CD4-positive, alpha-beta T cell treated with Interleukin-15 for 1 hour (primary cell): ENCODE results near the gene SLC10A3.
"Not testable (repeated sequence)": the region's sequence is repeated elsewhere in the genome, so short reads cannot be mapped to it uniquely, and the experiment has no call there.

Experiments used
- DNase-seq: peaks from one replicate; pipeline ENCODE4 v3.0.0-alpha.2; 2020

The SLC10A3 gene

DNA sequence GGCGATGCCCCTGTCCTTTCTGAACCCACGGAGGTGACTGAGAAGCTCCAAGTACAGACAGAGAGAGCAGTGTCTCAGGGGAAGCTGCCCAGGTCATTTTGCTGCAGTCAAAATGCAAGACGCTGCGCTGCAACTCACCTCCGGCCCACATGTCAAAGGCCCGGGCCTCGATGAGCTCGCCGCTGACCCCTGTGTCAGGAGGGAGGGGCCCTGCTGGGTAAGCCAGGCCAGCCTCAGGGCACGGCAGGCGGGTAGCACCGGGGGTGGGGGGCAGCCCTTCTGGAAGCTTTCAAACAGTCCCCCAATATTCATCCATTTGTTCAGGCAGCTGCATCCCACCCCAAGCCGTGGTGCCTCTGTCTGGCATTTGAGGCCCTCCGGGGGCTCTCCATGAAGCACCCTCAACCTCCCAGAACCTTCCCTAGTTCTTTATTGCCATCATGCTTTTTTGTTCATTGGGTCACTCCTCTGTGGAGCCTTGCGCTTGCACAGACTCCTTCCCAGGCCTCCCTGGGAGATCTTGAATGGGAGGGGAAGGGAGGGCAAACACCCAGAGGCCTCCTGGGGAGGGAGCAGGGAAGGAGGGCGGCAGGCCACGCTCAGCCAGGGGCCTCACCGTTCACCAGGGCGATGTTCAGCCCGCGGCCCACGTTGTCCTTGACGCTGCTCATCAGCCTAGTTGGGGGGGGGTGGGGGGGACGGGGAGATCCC lies 17.4 kb upstream of the SLC10A3 start:
- no peak for DNase-seq

- DNase-seq = no peak
These were observed 16.3 kb upstream of the SLC10A3 start for GRCh38 chrX:154506483-154507332.

DNA sequence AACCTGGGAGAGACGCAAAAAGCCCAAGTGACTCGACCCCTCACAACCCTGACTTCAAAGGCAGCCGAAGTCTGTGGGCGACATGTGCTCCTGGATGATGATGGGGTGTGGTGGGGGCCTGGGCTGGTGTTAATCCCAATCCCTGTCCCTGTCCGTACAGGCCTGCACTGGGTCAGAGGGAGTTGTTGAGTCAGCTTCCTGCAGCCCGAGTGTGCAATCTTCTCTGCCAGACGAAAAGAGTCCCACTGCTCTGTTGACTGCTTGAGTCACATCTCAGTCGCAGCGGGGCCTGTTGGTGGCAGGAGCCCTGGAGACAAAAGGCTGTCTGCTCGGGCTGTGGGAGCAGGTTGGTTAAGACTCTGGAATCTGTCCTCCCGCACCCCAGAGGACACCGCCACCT lies 15.3 kb upstream of the SLC10A3 start:
- no peak for DNase-seq

DNA sequence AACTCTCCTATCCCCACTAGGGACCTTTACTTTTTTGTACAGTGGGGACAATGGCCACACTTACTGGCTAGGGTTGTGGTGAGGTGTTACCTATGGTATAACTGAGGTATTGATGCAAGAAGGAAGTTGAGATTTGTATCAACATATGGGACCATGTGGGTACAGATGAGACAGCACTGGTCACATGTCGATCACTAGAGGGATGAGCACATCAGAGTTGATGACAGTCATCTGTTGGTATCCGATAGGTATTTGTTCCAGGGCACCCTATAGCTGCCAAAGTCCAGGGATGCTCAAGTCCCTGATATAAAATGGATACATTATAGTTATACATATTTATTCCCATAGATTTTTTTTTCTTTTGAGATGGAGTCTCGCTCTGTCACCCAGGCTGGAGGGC lies 12.6 kb upstream of the SLC10A3 start:
- DNase-seq = no peak

DNA sequence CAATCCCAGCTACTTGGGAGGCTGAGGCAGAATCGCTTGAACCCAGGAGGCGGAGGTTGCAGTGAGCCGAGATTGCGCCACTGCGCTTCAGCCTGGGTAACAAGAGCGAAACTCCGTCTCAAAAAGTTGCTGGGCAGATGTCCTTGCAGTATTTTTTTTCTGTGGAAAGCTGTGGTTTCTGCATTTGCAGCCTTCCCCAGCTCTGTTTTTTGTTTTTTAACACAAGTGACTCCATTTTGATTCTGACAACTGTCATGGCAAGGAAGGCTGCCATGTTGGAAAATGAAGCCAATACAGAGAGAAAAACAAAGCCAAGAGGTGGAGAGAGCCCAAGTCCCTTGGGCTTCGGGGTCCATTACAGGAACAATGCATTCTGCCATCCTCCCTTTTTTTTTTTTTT lies 11.7 kb upstream of the SLC10A3 start:
- DNase-seq = no peak

DNA sequence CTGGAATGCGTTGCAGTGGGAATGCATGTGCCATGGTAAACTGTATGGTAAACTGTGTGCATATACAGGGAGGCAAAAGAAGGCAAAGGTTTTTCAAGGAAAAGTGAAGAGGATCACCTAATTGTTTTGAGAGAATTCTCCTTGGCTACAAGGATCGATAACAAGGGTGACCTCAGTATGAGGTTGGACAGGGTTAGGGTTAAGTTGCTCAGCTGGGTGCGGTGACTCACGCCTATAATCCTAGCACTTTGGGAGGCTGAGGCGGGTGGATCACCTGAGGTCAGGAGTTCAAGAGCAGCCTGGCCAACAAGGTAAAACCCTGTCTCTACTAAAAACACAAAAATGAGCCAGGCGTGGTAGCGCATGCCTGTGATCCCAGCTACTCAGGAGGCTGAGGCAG lies 11.0 kb upstream of the SLC10A3 start:
- not testable (repeated sequence) for DNase-seq

- DNase-seq = not testable (repeated sequence)
These were observed 6.2 kb upstream of the SLC10A3 start for GRCh38 chrX:154496591-154497137.

GRCh38 chrX:154495472-154495922 lies 5.1 kb upstream of the SLC10A3 start:
- no peak for DNase-seq

- no peak for DNase-seq
These were observed 4.3 kb upstream of the SLC10A3 start for GRCh38 chrX:154494715-154495114.

- DNase-seq = no peak
These were observed 412 bp downstream of the SLC10A3 start for GRCh38 chrX:154490021-154490413.

- DNase-seq = no peak
These were observed 1.2 kb downstream of the SLC10A3 start for GRCh38 chrX:154489182-154489581.

- DNase-seq = no peak
These were observed 1.9 kb downstream of the SLC10A3 start for GRCh38 chrX:154488336-154489075.

DNA sequence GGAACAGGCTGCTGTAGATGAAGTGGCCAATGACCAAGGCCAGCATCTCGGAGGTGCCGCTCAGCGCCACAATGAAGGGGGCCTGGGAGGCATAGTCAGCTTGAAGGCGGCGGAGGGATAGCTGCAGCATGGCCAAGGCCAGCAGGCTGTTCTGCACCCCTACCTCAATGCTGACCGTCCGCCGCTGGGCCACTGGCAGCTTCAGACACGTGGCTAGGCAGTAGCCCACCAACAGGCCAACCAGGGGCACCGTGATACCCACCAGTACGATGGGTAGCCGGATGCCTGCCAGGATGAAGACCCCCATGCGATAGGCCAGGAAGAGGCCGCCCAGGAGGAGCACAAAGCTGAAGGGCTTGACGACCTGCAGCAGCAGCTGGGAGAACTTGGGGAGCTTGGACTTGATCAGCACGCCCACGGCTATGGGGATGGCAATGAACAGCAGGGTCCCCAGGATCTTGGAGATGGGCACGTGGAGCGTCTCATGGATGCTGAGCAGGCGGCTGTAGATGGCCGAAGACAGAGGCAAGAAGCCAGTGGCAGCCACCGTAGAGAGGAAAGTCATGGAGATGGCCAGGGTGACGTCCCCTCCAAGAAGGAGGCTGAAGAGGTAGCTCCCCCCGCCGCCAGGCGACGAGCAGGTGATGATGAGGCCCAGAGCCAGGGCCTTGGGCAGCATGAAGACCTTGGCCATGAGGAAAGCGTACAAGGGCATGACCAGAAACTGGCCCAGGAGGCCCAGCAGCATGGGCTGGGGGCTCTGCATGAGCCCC lies 2.7 kb downstream of the SLC10A3 start:
- no peak for DNase-seq

DNA sequence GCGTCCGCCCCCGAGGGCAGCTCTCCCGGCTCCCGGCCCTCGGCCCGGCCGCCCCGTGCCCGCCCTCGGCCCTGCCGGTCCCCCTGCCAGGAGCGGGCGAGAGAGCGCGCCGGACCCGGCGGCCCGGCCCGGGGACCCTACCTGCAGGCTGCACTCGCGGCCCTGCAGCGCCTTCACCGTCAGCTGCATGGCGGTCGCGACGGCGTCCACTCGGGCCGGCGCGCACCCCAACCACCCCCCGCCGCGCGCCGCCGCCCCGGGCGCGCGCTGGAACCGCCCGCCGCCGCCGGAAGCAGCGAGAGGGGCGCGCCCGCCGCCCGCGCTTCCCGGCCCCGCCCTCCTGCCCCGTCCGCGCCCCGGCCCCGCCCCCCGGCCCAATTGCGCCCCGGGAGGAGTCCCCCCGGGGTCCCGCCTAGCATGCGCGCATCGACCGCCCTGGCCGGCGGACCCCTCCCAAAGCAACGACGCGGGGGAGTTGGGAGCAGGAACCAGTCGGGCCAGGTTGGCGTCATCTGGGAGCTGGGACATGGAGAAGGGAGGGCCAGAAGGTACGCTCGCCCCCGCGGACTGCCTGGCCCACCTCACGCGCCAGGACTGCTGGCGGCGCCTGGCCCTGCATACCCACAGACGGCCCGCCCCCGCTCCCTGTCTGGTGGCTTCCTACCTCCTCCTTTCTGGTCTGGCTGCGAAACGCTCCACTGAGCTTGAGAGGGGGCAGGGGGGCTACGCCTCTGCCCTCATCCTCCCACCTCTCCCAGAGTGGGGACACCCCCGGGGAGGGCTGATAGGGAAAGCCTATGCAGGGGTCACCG lies 3.8 kb downstream of the SLC10A3 start, which contains the start of gene UBL4A:
UBL4A (minus strand) TSS at position 220 of the 812 bp plus-strand sequence; CDS start at position 189, 31 bp downstream.
- DNase-seq = peak; percentile 62

DNA sequence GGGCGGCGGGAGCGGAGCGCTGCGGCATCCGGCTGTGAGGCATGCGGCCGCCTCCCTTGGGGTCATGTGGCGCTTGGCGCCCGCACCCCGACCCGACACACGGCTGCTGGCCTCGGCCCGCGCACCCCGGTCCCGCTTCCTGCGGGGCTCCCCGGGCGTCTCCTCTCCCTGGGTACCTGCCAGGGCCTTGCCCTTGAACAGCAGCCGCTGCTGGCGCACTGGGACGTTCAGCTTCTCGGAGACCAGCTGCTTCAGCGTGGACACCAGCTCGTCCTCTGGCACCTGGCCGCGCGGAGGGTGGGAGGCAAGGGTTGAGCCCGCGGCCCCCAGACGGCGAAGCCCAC lies 4.4 kb downstream of the SLC10A3 start:
- DNase-seq = no peak

DNA sequence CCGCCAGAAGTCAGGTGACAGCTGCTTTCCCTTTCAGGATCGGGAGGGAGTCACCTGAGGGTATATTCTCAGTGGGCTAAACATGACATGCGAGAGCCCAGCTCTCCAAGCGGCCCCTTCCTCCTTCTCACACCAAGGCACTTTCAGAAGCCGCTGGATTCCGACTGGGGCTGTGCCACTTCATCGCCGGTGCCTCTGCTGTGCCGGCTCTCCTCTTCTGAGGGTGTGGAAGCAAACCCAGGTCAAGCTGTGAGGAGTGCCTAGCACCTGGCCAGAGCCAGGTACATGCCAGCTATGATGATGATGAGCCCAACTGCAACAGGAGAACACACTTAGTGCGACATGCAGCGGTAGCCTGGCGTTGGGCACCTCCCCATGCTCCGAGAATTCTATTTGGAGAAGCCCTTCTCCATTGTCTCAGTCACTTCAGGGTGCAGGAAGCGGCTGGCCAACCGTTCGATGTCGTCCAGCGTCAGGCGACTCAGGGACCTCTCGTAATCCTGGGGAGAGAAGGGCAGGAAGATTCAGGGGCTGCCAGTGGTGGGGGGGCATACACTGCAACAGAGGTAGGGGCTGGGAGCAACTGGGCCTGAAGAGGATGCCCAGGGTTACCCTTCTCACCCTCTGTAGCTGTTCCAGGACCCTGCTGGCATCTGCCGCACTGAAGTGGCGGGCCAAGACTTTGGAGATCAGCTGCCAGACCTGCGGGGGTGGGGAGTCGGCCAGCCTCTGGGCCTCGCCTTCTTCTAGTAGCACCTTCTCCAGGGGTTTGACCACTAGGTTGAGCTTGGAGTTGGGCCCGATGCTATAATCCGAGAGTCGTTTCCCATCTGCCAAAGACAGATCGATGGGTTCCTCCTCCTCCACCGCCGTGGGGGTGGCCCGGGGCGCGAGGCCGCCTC lies 5.0 kb downstream of the SLC10A3 start:
- DNase-seq = no peak

GRCh38 chrX:154484255-154485149 lies 5.9 kb downstream of the SLC10A3 start:
- DNase-seq = peak; percentile 46

DNA sequence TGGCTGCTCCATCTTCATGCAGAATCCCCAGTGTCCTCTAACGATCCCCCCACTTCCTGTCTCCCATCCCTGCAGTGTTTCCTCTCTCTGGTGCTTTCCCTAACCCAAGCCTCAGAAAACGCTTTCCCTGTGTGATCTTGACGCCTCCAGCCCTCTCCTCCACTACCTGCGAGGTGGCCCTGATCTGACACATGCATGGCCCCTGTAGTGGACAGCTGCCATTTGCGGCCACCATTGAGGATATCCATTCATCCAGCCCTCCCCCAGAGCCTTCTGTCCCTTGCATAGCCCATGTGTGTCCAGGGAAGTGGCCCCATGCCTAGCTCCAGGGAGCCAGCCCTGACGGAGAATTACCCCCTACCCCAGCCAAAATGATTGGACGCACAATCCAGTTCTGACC lies 7.1 kb downstream of the SLC10A3 start:
- no peak for DNase-seq

DNA sequence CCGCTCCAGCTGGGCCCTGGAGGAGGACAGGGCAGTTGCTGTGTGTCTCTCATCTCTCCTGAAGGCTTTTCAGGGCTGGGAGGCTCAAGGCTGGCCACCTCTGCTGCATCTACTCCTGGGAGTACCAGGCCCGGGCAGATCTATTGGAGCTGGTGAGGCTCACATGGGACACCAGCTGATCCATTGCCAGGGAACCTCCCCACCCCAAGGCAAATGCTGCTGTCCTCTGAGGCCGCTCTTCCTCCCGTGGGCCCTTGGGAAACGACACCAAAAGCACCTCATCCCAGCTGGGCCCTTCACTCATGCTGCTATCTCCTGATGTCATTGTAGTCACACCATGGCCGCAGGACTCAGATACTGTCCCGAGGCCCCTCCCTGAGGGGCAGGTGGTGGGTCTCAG lies 7.6 kb downstream of the SLC10A3 start:
- no peak for DNase-seq
